GM18526 (cell line): ENCODE results near the gene DENND5B.

Experiments
- POLR2A ChIP-seq: IDR thresholded peaks from 3 replicates; pipeline ENCODE4 v1.6.1; 2011; ENCODE audit not compliant: insufficient read length; ENCODE audit errors: extremely low read depth

The DENND5B gene

GRCh38 chr12:31524791-31525495 is 66.0 kb downstream of the DENND5B start:
- TF ChIP-seq POLR2A, result no peak

DNA sequence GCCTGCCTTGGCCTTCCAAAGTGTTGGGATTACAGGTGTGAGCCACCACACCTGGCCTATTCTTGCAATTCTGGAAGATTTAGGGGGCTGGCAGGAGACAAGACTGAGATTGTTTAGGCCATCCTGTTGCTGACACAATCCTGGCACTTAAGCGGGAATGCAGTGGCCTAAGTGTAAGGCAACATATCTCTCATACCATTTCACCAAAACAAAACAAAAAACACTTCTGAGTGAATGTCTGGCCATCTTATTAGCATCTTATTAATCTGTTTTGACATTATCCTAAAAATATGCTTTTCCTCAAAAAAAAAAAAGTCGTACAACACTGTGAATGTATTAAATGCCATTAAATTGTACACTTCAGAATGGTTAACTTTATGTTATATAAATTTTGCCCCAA is 67.6 kb downstream of the DENND5B start:
- TF ChIP-seq POLR2A, result no peak

DNA sequence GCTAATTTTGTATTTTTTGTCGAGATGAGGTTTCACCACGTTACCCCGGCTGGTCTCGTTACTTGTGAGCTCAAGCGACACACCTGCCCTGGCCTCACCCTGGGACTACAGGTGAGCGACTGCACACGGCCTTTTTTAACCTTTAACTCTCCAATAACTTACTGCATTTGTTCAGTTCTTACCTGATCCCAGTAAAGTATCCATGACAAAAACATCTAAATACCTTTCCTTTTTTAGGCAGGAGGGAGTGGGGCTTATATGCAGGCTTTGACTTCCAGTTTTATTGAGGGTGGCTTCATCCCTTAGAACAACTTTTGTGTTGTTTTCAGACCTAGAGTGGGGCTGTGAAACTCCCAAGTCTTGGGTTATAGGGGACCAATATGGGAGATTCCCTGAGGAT is 68.3 kb downstream of the DENND5B start:
- TF ChIP-seq POLR2A, result no peak

DNA sequence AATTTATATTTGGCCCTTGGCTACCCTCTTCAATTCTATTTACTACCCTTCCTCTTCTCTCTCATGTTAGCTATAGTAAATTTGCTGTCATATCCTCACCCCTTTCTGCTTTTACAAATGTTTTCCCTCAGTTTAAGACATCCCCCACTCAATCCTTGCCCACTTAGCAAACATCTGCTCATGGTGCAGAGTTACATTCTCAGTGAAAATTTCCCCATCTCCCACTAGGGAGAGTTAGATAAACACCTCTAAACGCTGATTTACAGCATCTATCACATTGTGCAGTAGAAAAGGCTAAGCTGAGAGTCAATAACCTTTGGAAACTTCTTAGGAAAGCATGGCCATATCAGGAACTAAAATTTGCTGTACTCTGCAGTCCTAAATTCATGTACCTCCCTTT is 69.0 kb downstream of the DENND5B start:
- TF ChIP-seq POLR2A, result no peak

- TF ChIP-seq POLR2A, result no peak
These were observed 71.4 kb downstream of the DENND5B start for GRCh38 chr12:31519511-31519910.

- no peak for TF ChIP-seq POLR2A
These were observed 72.2 kb downstream of the DENND5B start for GRCh38 chr12:31518680-31519227.

DNA sequence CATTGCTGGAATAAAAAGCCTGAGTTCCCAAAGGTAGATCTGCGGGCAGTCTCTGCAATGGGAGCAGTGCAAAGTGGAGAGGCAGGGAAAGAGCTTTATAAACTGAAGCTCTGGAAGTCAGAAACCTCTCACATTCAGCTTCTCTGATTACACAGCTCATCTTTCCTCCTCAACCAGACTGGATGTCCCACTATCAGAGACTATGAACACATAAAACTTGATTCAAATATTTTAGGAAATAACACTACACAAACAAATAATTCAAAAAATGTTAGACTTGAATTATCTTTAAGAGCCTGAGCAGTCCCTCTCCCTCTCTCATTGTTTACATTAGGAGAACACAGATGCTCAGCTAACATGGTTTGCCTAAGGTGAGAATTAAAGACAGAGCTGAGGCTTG is 72.9 kb downstream of the DENND5B start:
- no peak for TF ChIP-seq POLR2A

DNA sequence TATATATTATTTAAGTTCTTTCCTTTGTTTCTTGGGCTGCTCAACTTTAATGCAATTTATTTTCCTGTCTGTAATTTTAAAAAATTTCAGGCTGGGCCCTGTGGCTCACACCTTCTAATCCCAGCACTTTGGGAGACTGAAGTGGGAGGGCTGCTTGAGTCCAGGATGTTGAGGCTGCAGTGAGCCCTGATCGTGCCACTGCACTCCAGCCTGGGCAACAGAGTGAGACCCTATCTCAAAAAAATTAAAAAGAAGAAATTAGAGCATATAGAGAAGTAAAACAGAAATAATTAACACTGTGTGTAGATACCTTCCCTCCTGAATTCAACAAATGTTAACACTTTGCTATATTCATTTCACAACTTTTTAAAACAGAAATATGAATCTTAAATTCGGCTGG is 74.2 kb downstream of the DENND5B start:
- TF ChIP-seq POLR2A, result no peak

GRCh38 chr12:31514912-31515311 is 76.0 kb downstream of the DENND5B start:
- TF ChIP-seq POLR2A, result no peak

DNA sequence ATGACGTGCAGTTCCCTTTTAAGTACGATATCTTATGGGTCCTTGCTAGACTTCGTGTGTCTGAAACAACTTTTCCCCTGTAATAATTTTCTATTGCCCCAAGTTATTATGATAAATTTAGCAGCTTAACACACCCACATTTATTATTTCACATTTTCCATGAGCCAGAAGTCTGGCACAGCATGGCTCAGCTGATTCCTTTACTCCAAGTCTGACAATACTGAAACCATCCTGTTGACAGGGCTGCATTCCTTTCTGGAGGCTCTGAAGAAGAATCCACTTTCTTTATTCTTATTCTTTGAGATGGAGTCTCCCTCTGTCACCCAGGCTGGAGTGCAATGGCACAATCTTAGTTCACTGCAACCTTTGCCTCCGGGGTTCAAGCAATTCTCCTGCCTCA is 80.9 kb downstream of the DENND5B start:
- TF ChIP-seq POLR2A, result no peak

DNA sequence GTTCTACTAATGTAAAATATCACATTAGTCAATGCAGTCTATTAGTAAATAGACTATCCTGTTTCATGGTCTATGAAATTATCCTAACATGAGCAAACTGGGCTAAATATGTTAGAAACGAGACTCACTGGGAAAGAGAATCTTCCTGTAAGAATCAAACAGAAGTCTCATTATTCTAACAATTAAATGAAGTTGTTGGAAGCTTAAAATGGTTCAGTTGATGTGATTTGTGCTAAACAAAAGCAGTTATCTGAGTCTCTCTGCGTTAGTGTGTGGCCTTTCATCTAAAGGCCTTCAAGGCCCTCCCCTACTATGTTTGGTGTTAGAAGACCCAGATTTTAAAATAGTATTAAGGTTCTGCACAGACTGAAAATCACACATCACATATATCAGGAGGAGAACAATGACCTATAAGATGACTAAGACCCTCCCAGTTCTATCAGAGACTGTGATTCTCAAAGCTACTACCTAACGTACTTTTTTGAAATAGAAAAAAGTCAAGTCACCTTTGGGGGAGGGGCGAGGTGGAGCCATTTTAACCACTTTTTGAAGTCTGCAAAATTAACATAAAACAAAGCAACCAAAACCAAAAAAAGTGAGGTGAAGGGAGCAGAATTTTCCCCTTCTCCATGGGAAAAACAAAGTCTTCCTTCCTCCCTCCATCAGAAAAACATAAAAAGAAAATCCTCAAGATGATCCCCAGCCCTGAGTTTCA is 82.3 kb downstream of the DENND5B start:
- no peak for TF ChIP-seq POLR2A

DNA sequence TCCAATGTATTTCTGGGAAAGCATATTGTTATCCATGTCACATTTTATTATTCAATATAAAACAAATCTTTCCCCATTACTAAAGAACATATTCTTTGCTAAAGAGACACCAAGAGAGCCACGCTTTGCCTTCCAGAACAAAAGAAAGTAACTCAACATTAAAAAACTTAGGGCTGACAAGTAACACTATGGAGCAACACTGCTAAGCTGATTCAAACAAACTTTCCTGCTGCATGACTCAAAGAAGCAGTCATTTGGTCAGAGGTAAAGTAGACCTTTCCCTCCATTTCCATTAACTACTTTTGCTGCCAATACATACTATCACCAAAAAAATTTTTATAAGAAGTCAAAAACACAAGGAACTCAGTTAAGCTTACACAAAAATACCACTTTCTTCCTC is 83.0 kb downstream of the DENND5B start:
- TF ChIP-seq POLR2A, result no peak

DNA sequence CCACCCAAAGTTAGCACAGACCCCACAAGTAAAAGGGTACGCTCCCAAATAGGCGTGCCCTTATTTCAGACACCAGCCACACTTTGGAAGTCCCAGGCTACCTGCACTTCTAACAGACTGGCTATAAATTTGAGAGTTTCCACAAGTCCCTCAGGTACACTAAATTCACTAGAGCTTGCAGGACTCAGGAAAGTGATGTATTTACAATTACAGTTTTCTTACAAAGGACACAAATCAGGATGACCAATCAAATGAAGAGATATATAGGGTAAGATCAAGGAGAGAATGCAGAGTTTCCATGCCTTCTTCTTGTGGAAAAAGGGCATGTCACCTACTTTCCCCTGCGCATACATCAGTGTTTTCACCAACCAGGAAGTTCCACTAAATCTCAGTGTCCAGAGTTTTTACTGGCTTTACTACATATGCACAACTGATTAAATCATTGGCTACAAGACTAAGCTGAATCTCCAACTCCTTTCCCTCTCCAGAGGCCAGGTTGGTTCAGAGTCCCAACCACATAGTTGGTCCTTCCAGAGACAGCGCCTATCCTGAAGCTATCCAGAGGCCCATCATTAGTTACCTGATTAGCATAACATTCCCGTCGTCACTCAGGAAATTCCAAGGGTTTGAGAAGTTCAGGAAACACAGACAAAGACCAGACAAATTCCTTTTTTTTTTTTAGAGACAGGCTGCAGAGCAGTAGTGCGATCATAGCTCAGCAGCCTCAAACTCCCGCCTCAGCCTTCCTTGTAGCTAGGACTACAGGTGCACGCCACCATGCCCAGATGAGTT is 84.2 kb downstream of the DENND5B start:
- TF ChIP-seq POLR2A, result no peak

DNA sequence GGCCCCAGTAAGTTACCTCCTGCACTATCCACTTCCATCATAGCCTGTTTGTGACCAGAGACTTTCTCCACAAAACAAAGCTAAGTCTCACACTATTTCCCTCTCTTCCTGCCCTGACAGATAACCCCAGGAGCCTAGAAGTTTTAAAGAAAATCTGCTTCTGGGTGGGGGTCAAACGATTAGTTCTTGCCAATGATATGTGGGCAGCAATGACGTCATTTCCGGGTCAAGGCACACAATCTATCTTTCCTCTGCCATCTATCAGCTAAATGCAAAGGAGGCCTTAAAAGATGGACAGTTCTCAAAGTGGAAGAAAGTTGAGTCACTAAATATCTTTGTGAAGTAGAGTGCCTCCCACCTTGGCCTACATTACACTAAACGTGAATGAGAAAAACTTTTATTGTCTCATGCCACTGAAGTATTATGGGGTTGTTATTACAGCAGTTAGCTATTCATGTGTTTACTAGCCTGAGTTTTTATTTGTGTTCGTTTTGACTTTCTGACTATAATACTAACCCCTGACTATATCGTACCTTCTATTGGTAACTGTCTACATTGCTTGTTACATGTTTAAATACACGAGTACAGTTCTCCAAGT is 86.2 kb downstream of the DENND5B start:
- no peak for TF ChIP-seq POLR2A

DNA sequence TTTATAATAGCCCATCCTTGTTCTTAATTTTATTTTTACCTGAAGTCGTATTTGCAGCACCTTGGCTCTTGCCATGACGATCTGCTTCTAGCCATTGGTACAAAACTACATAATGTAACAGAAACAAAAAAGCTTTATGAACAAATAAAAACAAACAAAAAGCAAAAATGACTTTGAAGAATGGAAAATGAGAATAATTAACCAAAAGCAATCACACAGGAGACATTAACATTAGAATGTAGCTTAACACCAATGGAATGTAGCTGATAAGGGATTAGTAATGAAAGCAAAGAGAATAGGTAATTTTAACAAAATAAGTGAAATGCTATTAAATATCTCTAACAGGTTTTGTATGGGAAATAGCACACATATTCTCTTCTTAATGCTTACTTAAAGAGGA is 91.4 kb downstream of the DENND5B start:
- TF ChIP-seq POLR2A, result no peak
